CD4-positive, alpha-beta T cell (primary cell): ENCODE measurements around the gene MRPS15. TPM values are rescaled to one million over a fixed set of nuclear protein-coding genes. Genes with fewer than 3 reads are reported as not detected.

Experiments
- ATAC-seq: fragments of 200-7000 bp; cut with Tn5 transposase; one replicate; pipeline ENCODE4 v1.10.0; 2022; ENCODE audit warnings: mild to moderate bottlenecking; ENCODE audit not compliant: poor library complexity
- CTCF ChIA-PET: fragments of 350-600 bp; sonication (Branson Sonifier 250); formaldehyde crosslinking; loops from one replicate; lab custom pipeline; 2021; ENCODE audit warnings: antibody characterized with exemption, inconsistent platforms; lab: Charles Lee
- POLR2A ChIA-PET: fragments of 350-600 bp; sonication (Branson Sonifier 250); formaldehyde crosslinking; loops from one replicate; lab custom pipeline; 2021; ENCODE audit warnings: antibody characterized with exemption, inconsistent platforms; lab: Charles Lee
- DNase-seq, 14 experiments: peaks; one replicate each; pipeline ENCODE4 v3.0.0-alpha.2; 2013 to 2020; ENCODE audit warnings: mixed read lengths in 2 of 14
- H3K27ac ChIP-seq, 2 donors: one replicate each; pipeline versions ENCODE4 v1.5.1 to v1.7.0; 2013; ENCODE audit warnings: low read length in 2 of 2, low read depth in 1 of 2, mild to moderate bottlenecking in 1 of 2
- H3K27me3 ChIP-seq, 2 experiments: 1 replicate in 1 of 2; 2 replicates in 1 of 2; pipeline versions ENCODE4 v1.6.1 to v1.7.0; 2013; ENCODE audit warnings: low read length in 2 of 2, control low read depth in 1 of 2, mild to moderate bottlenecking in 1 of 2, moderate library complexity in 1 of 2; ENCODE audit not compliant: insufficient read depth in 2 of 2, control insufficient read depth in 1 of 2
- H3K36me3 ChIP-seq: one replicate; pipeline ENCODE4 v1.6.1; 2013; ENCODE audit warnings: low read length, control low read depth; ENCODE audit not compliant: insufficient read depth
- H3K4me1 ChIP-seq: one replicate; pipeline ENCODE4 v1.6.1; 2013; ENCODE audit warnings: low read length, control low read depth; ENCODE audit not compliant: insufficient read depth
- H3K4me3 ChIP-seq: one replicate; pipeline ENCODE4 v1.5.1; 2013; ENCODE audit warnings: mild to moderate bottlenecking, low read length, moderate library complexity
- H3K9me3 ChIP-seq, 2 experiments: 1 replicate in 1 of 2; 2 replicates in 1 of 2; pipeline versions ENCODE4 v1.6.1 to v1.7.0; 2013; ENCODE audit warnings: low read length in 2 of 2, mild to moderate bottlenecking in 2 of 2, control low read depth in 1 of 2, moderate library complexity in 1 of 2; ENCODE audit not compliant: control insufficient read depth in 1 of 2, insufficient read depth in 1 of 2
- H3K27ac Mint-ChIP-seq: one replicate; pipeline ENCODE4 v1.8.0; 2020; ENCODE audit warnings: mixed read lengths
- H3K27me3 Mint-ChIP-seq: one replicate; pipeline ENCODE4 v1.8.0; 2021; ENCODE audit warnings: mixed read lengths
- H3K36me3 Mint-ChIP-seq: one replicate; pipeline ENCODE4 v1.8.0; 2021; ENCODE audit warnings: low read depth, mixed read lengths
- H3K4me1 Mint-ChIP-seq: one replicate; pipeline ENCODE4 v1.8.0; 2021; ENCODE audit warnings: low read depth, mixed read lengths
- H3K4me3 Mint-ChIP-seq: one replicate; pipeline ENCODE4 v1.8.0; 2020; ENCODE audit warnings: mild to moderate bottlenecking, mixed read lengths
- H3K9me3 Mint-ChIP-seq: one replicate; pipeline ENCODE4 v1.8.0; 2020; ENCODE audit warnings: mixed read lengths
- CTCF ChIP-seq: fragments of 200-600 bp; IDR thresholded peaks from one replicate; pipeline ENCODE4 v1.8.0; 2022; ENCODE audit warnings: antibody characterized with exemption, mild to moderate bottlenecking
- intact Hi-C, 2 experiments: fragments of 100-400 bp; cut with DNase I in 1 of 2; cut with micrococcal nuclease in 1 of 2; formaldehyde crosslinking; loops; one replicate each; pipeline versions ENCODE4 v1.15.1 to v1.9.0; 2023 to 2025; cut with DNase I, micrococcal nuclease
- total RNA-seq, 174 experiments: library from RNA in 2 of 174; stranded (reverse) in 2 of 174; gene quantifications; one replicate each; pipeline ENCODE4 v1.2.3 and lab custom pipeline; 2021 to 2026

Gene MRPS15
- total RNA-seq, 2 experiments from 2014 or later = 35.4 to 36.4 TPM

GRCh38 chr1:36467027-36467410 is 2.8 kb upstream of the MRPS15 start:
- Histone ChIP-seq H3K4me3 (no peak overlapping the region), H3K27ac (no peak overlapping the region), H3K4me1 (peaks cover 24% of the 10 kb centered on the region), H3K36me3 (peaks cover 4% of the 10 kb centered on the region), H3K27me3 (no peaks in the 10 kb centered on the region), H3K9me3 (no peaks in the 10 kb centered on the region)
- Mint-ChIP-seq H3K36me3 (peaks cover 18% of the 10 kb centered on the region), H3K27ac (no peak overlapping the region), H3K4me3 (no peak overlapping the region), H3K4me1 (peaks cover 22% of the 10 kb centered on the region), H3K9me3 (no peaks in the 10 kb centered on the region), H3K27me3 (no peaks in the 10 kb centered on the region)
- POLR2A ChIA-PET = interaction anchor here (1.4 kb wide), 1 partner anchor 15 kb away, joined by 3 read pairs; no protein-coding TSS in a partner anchor
- no peak for DNase-seq
- intact Hi-C loops = loop anchor here in 1 of 2 experiments (10.0 kb wide), 2 partner anchors 822 to 1602 kb away; partner anchors contain the start of gene PSMB2
- CTCF ChIA-PET = no interaction called here
- TF ChIP-seq CTCF = no peak
- ATAC-seq = no peak

- no peak overlapping the region for H3K4me3 ChIP-seq
- peaks cover 24% of the 10 kb centered on the region for H3K4me1 ChIP-seq
- Mint-ChIP-seq H3K4me1 (peaks cover 23% of the 10 kb centered on the region), H3K9me3 (no peaks in the 10 kb centered on the region), H3K27me3 (no peaks in the 10 kb centered on the region), H3K4me3 (no peak overlapping the region), H3K36me3 (peaks cover 24% of the 10 kb centered on the region), H3K27ac (no peak overlapping the region)
- H3K27me3 ChIP-seq = no peaks in the 10 kb centered on the region
- peaks cover 9% of the 10 kb centered on the region for H3K36me3 ChIP-seq
- ChIA-PET POLR2A (interaction anchor here (1.4 kb wide), 1 partner anchor 15 kb away, joined by 3 read pairs; no protein-coding TSS in a partner anchor), CTCF (no interaction called here)
- no peaks in the 10 kb centered on the region for H3K9me3 ChIP-seq
- TF ChIP-seq CTCF = no peak
- intact Hi-C loops = loop anchor here in 1 of 2 experiments (10.0 kb wide), 2 partner anchors 822 to 1602 kb away; partner anchors contain the start of gene PSMB2
- ATAC-seq (no peak), DNase-seq (no peak)
- no peak overlapping the region for H3K27ac ChIP-seq
These were observed 2.3 kb upstream of the MRPS15 start for GRCh38 chr1:36466370-36467026.

- Histone ChIP-seq H3K4me1 (peaks cover 24% of the 10 kb centered on the region), H3K9me3 (no peaks in the 10 kb centered on the region), H3K4me3 (no peak overlapping the region), H3K27me3 (no peaks in the 10 kb centered on the region), H3K36me3 (peaks cover 15% of the 10 kb centered on the region), H3K27ac (no peak overlapping the region)
- no peak overlapping the region for H3K4me3 Mint-ChIP-seq
- H3K9me3 Mint-ChIP-seq = no peaks in the 10 kb centered on the region
- intact Hi-C loops = loop anchor here (2.0 to 10.0 kb wide), 4 partner anchors 15 to 1601 kb away; partner anchors contain the start of genes LSM10 (in 1 of the 2), OSCP1 (in 1 of the 2) and PSMB2 (in 1 of the 2)
- DNase-seq (no peak), ATAC-seq (no peak)
- CTCF ChIA-PET = no interaction called here
- H3K27me3 Mint-ChIP-seq = no peaks in the 10 kb centered on the region
- POLR2A ChIA-PET = interaction anchor here (1.4 kb wide), 1 partner anchor 16 kb away, joined by 3 read pairs; no protein-coding TSS in a partner anchor
- H3K36me3 Mint-ChIP-seq = peaks cover 30% of the 10 kb centered on the region
- H3K27ac Mint-ChIP-seq = no peak overlapping the region
- TF ChIP-seq CTCF = no peak
- H3K4me1 Mint-ChIP-seq = peaks cover 29% of the 10 kb centered on the region
These were observed 1.7 kb upstream of the MRPS15 start for GRCh38 chr1:36465731-36466369.
